Fibroblast of mammary gland (primary cell): Measurements from ENCODE around the gene NECTIN3.
A peak's percentile ranks its signal among the peaks of the same experiment; 100 is the strongest.

Experiments
- DNase-seq: peaks from one replicate; pipeline ENCODE4 v3.0.0-alpha.2; 2010; ENCODE audit warnings: low read depth
- H3K4me3 ChIP-seq: 2 replicates; pipeline ENCODE4 v1.5.1; 2011; ENCODE audit warnings: low read depth, mild to moderate bottlenecking, low read length, moderate library complexity; ENCODE audit not compliant: control insufficient read depth
- CTCF ChIP-seq: conservative IDR thresholded peaks from 2 replicates; pipeline ENCODE4 v1.5.1; 2011; ENCODE audit warnings: low read depth, low read length, inconsistent platforms; ENCODE audit not compliant: control insufficient read depth, insufficient read depth

Gene NECTIN3

GRCh38 chr3:111080413-111080812 lies 8.8 kb downstream of the NECTIN3 start:
- H3K4me3 ChIP-seq: no peak overlapping the region
- DNase-seq: peak; percentile 68
- peak; percentile 63 for TF ChIP-seq CTCF

GRCh38 chr3:111081008-111081545 lies 9.5 kb downstream of the NECTIN3 start:
- no peak for TF ChIP-seq CTCF
- no peak overlapping the region for H3K4me3 ChIP-seq
- DNase-seq: peak; percentile 39

GRCh38 chr3:111084911-111085310 lies 13.3 kb downstream of the NECTIN3 start:
- no peak overlapping the region for H3K4me3 ChIP-seq
- no peak for TF ChIP-seq CTCF

GRCh38 chr3:111087924-111088469 lies 16.4 kb downstream of the NECTIN3 start:
- H3K4me3 ChIP-seq: no peak overlapping the region
- TF ChIP-seq CTCF: no peak
- DNase-seq: no peak

More at GRCh38 chr3:111084911-111085310, 13.3 kb downstream of the NECTIN3 start:
- DNase-seq: no peak

GRCh38 chr3:111096487-111097209 lies 25.0 kb downstream of the NECTIN3 start:
- no peak for TF ChIP-seq CTCF
- no peak for DNase-seq
- H3K4me3 ChIP-seq: no peak overlapping the region

GRCh38 chr3:111103807-111104206 lies 32.2 kb downstream of the NECTIN3 start:
- DNase-seq: no peak
- TF ChIP-seq CTCF: no peak

More at GRCh38 chr3:111103807-111104206, 32.2 kb downstream of the NECTIN3 start:
- H3K4me3 ChIP-seq: no peak overlapping the region
